H9 (cell line): Measurements from ENCODE around the gene HEATR3. TPM values are rescaled to one million over a fixed set of nuclear protein-coding genes. Genes with fewer than 3 reads are reported as not detected.

ENCODE experiments used
- DNase-seq: peaks from one replicate; pipeline ENCODE4 v3.0.0-alpha.2; 2017
- H2AFZ ChIP-seq: one replicate; pipeline ENCODE4 v1.6.1; 2013; ENCODE audit warnings: mild to moderate bottlenecking, low read length, control low read depth, moderate library complexity
- H2AK5ac ChIP-seq: 2 replicates; pipeline ENCODE4 v1.6.1; 2013; ENCODE audit warnings: low read length, control low read depth, mixed read lengths; ENCODE audit not compliant: insufficient read length
- H2BK120ac ChIP-seq: one replicate; pipeline ENCODE4 v1.6.1; 2013; ENCODE audit warnings: low read depth, mild to moderate bottlenecking, low read length, control low read depth, inconsistent platforms; ENCODE audit not compliant: poor library complexity, severe bottlenecking
- H2BK12ac ChIP-seq: 2 replicates; pipeline ENCODE4 v1.6.1; 2013; ENCODE audit warnings: low read length, control low read depth, mixed read lengths, low read depth; ENCODE audit not compliant: insufficient read length
- H2BK15ac ChIP-seq: 2 replicates; pipeline ENCODE4 v1.6.1; 2013; ENCODE audit warnings: low read depth, low read length, control low read depth
- H2BK20ac ChIP-seq: one replicate; pipeline ENCODE4 v1.6.1; 2013; ENCODE audit warnings: low read depth, mild to moderate bottlenecking, low read length, control low read depth, inconsistent platforms; ENCODE audit not compliant: poor library complexity, severe bottlenecking
- H2BK5ac ChIP-seq: 2 replicates; pipeline ENCODE4 v1.6.1; 2013; ENCODE audit warnings: low read length, control low read depth, mixed read lengths; ENCODE audit not compliant: insufficient read length
- H3K14ac ChIP-seq: 2 replicates; pipeline ENCODE4 v1.6.1; 2013; ENCODE audit warnings: low read length, control low read depth; ENCODE audit not compliant: insufficient read depth
- H3K18ac ChIP-seq: 2 replicates; pipeline ENCODE4 v1.6.1; 2013; ENCODE audit warnings: low read depth, mild to moderate bottlenecking, mixed read lengths, low read length, control low read depth; ENCODE audit not compliant: insufficient read length
- H3K23ac ChIP-seq: 2 replicates; pipeline ENCODE4 v1.6.1; 2013; ENCODE audit warnings: low read length, control low read depth, mixed read lengths, low read depth; ENCODE audit not compliant: insufficient read length
- H3K23me2 ChIP-seq: 2 replicates; pipeline ENCODE4 v1.6.1; 2013; ENCODE audit warnings: low read depth, mild to moderate bottlenecking, mixed read lengths, low read length, control low read depth; ENCODE audit not compliant: insufficient read length, poor library complexity, severe bottlenecking
- H3K27ac ChIP-seq: 2 replicates; pipeline ENCODE4 v1.5.1; 2013; ENCODE audit warnings: low read length, control low read depth, mixed read lengths, low read depth; ENCODE audit not compliant: insufficient read length
- H3K27me3 ChIP-seq: 2 replicates; pipeline ENCODE4 v1.6.1; 2013; ENCODE audit warnings: low read length, control low read depth, inconsistent platforms; ENCODE audit not compliant: insufficient read depth
- H3K4ac ChIP-seq: 2 replicates; pipeline ENCODE4 v1.6.1; 2013; ENCODE audit warnings: low read depth, mild to moderate bottlenecking, control low read depth, inconsistent platforms, low read length, moderate library complexity
- H3K4me1 ChIP-seq: 2 replicates; pipeline ENCODE4 v1.6.1; 2013; ENCODE audit warnings: low read length, control low read depth, inconsistent platforms; ENCODE audit not compliant: insufficient read depth
- H3K4me2 ChIP-seq: 2 replicates; pipeline ENCODE4 v1.6.1; 2013; ENCODE audit warnings: low read length, control low read depth, mixed read lengths; ENCODE audit not compliant: insufficient read length, insufficient read depth
- H3K56ac ChIP-seq: 2 replicates; pipeline ENCODE4 v1.6.1; 2013; ENCODE audit warnings: low read depth, mild to moderate bottlenecking, mixed read lengths, low read length, control low read depth; ENCODE audit not compliant: insufficient read length
- H3K79me1 ChIP-seq: 2 replicates; pipeline ENCODE4 v1.6.1; 2013; ENCODE audit warnings: low read depth, mild to moderate bottlenecking, moderate library complexity, low read length, control low read depth, inconsistent platforms; ENCODE audit not compliant: insufficient read depth, poor library complexity, severe bottlenecking
- H3K79me2 ChIP-seq: 2 replicates; pipeline ENCODE4 v1.6.1; 2013; ENCODE audit warnings: low read length, control low read depth, inconsistent platforms; ENCODE audit not compliant: insufficient read depth
- H3K9ac ChIP-seq: 2 replicates; pipeline ENCODE4 v1.6.1; 2013; ENCODE audit warnings: low read length, control low read depth, mixed read lengths; ENCODE audit not compliant: insufficient read length; ENCODE audit errors: extremely low read depth
- H3K9me3 ChIP-seq: one replicate; pipeline ENCODE4 v1.6.1; 2013; ENCODE audit warnings: low read depth, low read length, inconsistent platforms; ENCODE audit not compliant: control insufficient read depth
- H3T11ph ChIP-seq: one replicate; pipeline ENCODE4 v1.6.1; 2013; ENCODE audit warnings: mild to moderate bottlenecking, low read length, control low read depth, inconsistent platforms
- H4K20me1 ChIP-seq: one replicate; pipeline ENCODE4 v1.6.1; 2013; ENCODE audit not compliant: control insufficient read depth, insufficient read length, insufficient read depth
- H4K5ac ChIP-seq: 2 replicates; pipeline ENCODE4 v1.6.1; 2013; ENCODE audit warnings: low read depth, mild to moderate bottlenecking, mixed read lengths, low read length, control low read depth; ENCODE audit not compliant: insufficient read length
- H4K8ac ChIP-seq: replicated peaks from 2 replicates; pipeline ENCODE4 v1.6.1; 2013; ENCODE audit warnings: low read length, control low read depth, mixed read lengths, low read depth; ENCODE audit not compliant: insufficient read length
- H4K91ac ChIP-seq: 2 replicates; pipeline ENCODE4 v1.6.1; 2013; ENCODE audit warnings: low read depth, mild to moderate bottlenecking, moderate library complexity, mixed read lengths, low read length, control low read depth; ENCODE audit not compliant: insufficient read length
- H3K27ac Mint-ChIP-seq, 3 experiments: 2 replicates in 2 of 3; 3 replicates in 1 of 3; pipeline ENCODE4 v1.8.0; 2020 to 2021; ENCODE audit warnings: mixed read lengths in 3 of 3, mild to moderate bottlenecking in 1 of 3, moderate library complexity in 1 of 3
- H3K27me3 Mint-ChIP-seq: 2 replicates; pipeline ENCODE4 v1.8.0; 2021; ENCODE audit warnings: low read depth, mild to moderate bottlenecking, moderate library complexity, mixed read lengths
- H3K36me3 Mint-ChIP-seq, 3 experiments: 2 replicates in 2 of 3; 3 replicates in 1 of 3; pipeline ENCODE4 v1.8.0; 2020 to 2021; ENCODE audit warnings: low read depth in 3 of 3, mixed read lengths in 3 of 3; ENCODE audit not compliant: insufficient read depth in 1 of 3
- H3K4me1 Mint-ChIP-seq, 2 experiments: 2 replicates each; pipeline ENCODE4 v1.8.0; 2020; ENCODE audit warnings: mixed read lengths in 2 of 2
- H3K4me3 Mint-ChIP-seq, 2 experiments: 2 replicates in 1 of 2; 3 replicates in 1 of 2; pipeline ENCODE4 v1.8.0; 2020 to 2021; ENCODE audit warnings: mild to moderate bottlenecking in 2 of 2, mixed read lengths in 2 of 2, moderate library complexity in 1 of 2
- H3K9me3 Mint-ChIP-seq, 2 experiments: 2 replicates in 1 of 2; 3 replicates in 1 of 2; pipeline ENCODE4 v1.8.0; 2020; ENCODE audit warnings: mild to moderate bottlenecking in 2 of 2, mixed read lengths in 2 of 2, moderate library complexity in 1 of 2
- CTCF ChIP-seq: fragments of 200-600 bp; sonication (generic); conservative IDR thresholded peaks from 3 replicates; pipeline ENCODE4 v1.8.0; 2021; ENCODE audit warnings: antibody characterized with exemption, mild to moderate bottlenecking
- WGBS: extraction: QIAGEN DNeasy Blood & Tissue Kit; methylation state at CpG from one replicate; pipeline ENCODE4 v1.1.7; 2013; ENCODE audit warnings: missing lambda C conversion rate, low lambda C conversion rate, mixed read lengths; ENCODE audit not compliant: insufficient read length; ENCODE audit errors: extremely low coverage; 5-methylcytosine and 5-hydroxymethylcytosine counted together
- total RNA-seq: library from RNA; stranded (reverse); gene quantifications from 2 replicates; pipeline ENCODE4 v1.2.1, GENCODE V29; 2021

The HEATR3 gene
- total RNA-seq, 1 experiment from 2014 or later = 26.5 TPM

GRCh38 chr16:50081428-50082018 is 15.8 kb downstream of the HEATR3 start:
- no peaks in the 10 kb centered on the region for H3K23me2 ChIP-seq
- WGBS = 80% methylated on average over 1 of the region's 7 CpGs
- H3K36me3 Mint-ChIP-seq = peaks cover 18 to 74% (median 56%) of the 10 kb centered on the region in 3 experiments

More at GRCh38 chr16:50081428-50082018, 15.8 kb downstream of the HEATR3 start:
- Mint-ChIP-seq H3K9me3 (no peaks in the 10 kb centered on the region), H3K4me1 (no peaks in the 10 kb centered on the region), H3K4me3 (no peak overlapping the region), H3K27ac (no peak overlapping the region), H3K27me3 (no peaks in the 10 kb centered on the region)
- Histone ChIP-seq H4K8ac (no peak overlapping the region), H4K91ac (no peak overlapping the region), H2BK120ac (no peak overlapping the region), H3K79me1 (no peaks in the 10 kb centered on the region), H4K20me1 (no peaks in the 10 kb centered on the region), H3K4ac (no peak overlapping the region), H3K23ac (no peak overlapping the region), H2AFZ (no peak overlapping the region), H3K27ac (no peak overlapping the region), H2BK15ac (no peak overlapping the region), H3K4me1 (no peaks in the 10 kb centered on the region), H3K9me3 (no peaks in the 10 kb centered on the region), H3K4me2 (no peak overlapping the region), H3K56ac (no peak overlapping the region), H2BK5ac (no peak overlapping the region), H2BK12ac (no peak overlapping the region), H2BK20ac (no peak overlapping the region), H3K27me3 (no peaks in the 10 kb centered on the region), H3K9ac (no peak overlapping the region), H3K14ac (no peak overlapping the region), H4K5ac (no peak overlapping the region), H2AK5ac (no peak overlapping the region), H3K18ac (no peak overlapping the region), H3T11ph (no peak overlapping the region), H3K79me2 (no peaks in the 10 kb centered on the region)
- DNase-seq = no peak
- no peak for TF ChIP-seq CTCF
